Gastroesophageal sphincter (tissue), 3 donors: ENCODE results near the gene TMEM223.

Experiments used
- POLR2AphosphoS5 ChIP-seq: sonication (generic); formaldehyde crosslinking; IDR thresholded peaks from one replicate; pipeline ENCODE4 v1.6.1; 2017; ENCODE audit warnings: antibody characterized with exemption
- TF ChIP-seq, protein P1 (sequence below), 4 experiments: fragments of 200-600 bp in 2 of 4; fragments of 450-650 bp in 2 of 4; sonication (generic) in 1 of 4; IDR thresholded peaks; one replicate each; pipeline ENCODE4 v1.5.1; 2017 to 2019; ENCODE audit warnings: antibody characterized with exemption in 4 of 4, mild to moderate bottlenecking in 2 of 4, moderate library complexity in 2 of 4

DNA sequence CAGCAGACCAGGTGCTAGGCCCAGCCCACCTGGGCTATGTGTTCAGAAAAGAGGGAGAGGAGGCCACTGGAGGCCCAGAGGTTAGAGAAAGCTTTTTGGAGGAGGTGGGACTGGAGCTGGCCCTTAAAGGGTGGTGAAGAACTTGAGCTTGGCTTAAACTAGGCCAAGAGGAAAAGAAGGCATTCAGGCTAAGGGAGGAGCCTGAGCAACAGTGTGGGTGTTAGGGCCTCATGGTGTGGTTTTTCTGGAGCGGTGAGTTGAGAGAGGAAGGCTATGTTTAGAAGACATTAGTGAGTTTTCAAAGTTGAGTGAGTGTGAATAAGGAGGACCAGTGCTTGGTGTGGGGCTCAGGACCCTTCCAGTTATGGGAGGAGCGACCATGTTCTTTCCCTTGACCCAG, 14.4 kb downstream of the TMEM223 start:
- TF ChIP-seq, protein P1, sequence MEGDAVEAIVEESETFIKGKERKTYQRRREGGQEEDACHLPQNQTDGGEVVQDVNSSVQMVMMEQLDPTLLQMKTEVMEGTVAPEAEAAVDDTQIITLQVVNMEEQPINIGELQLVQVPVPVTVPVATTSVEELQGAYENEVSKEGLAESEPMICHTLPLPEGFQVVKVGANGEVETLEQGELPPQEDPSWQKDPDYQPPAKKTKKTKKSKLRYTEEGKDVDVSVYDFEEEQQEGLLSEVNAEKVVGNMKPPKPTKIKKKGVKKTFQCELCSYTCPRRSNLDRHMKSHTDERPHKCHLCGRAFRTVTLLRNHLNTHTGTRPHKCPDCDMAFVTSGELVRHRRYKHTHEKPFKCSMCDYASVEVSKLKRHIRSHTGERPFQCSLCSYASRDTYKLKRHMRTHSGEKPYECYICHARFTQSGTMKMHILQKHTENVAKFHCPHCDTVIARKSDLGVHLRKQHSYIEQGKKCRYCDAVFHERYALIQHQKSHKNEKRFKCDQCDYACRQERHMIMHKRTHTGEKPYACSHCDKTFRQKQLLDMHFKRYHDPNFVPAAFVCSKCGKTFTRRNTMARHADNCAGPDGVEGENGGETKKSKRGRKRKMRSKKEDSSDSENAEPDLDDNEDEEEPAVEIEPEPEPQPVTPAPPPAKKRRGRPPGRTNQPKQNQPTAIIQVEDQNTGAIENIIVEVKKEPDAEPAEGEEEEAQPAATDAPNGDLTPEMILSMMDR (IDR thresholded peaks at IDR 0.05), result no peak
- TF ChIP-seq POLR2AphosphoS5, result no peak
